Head of caudate nucleus (tissue), 42 donors: ENCODE results near the gene SMARCAL1.
"Not testable (repeated sequence)": the region's sequence is repeated elsewhere in the genome, so short reads cannot be mapped to it uniquely, and the experiment has no call there.

Source experiments
- DNase-seq, 42 donors: peaks; one replicate each; pipeline versions ENCODE4 v3.0.0 to v3.0.0-alpha.2; 2020 to 2021; ENCODE audit warnings: mixed read lengths in 7 of 42
- intact Hi-C: fragments of 100-400 bp; cut with DNase I; formaldehyde crosslinking; loops from one replicate; pipeline ENCODE4 v1.15.0; 2022

The SMARCAL1 gene

GRCh38 chr2:216508229-216508628 lies 95.9 kb downstream of the SMARCAL1 start:
- intact Hi-C loops: no loop called here
- no peak for DNase-seq

DNA sequence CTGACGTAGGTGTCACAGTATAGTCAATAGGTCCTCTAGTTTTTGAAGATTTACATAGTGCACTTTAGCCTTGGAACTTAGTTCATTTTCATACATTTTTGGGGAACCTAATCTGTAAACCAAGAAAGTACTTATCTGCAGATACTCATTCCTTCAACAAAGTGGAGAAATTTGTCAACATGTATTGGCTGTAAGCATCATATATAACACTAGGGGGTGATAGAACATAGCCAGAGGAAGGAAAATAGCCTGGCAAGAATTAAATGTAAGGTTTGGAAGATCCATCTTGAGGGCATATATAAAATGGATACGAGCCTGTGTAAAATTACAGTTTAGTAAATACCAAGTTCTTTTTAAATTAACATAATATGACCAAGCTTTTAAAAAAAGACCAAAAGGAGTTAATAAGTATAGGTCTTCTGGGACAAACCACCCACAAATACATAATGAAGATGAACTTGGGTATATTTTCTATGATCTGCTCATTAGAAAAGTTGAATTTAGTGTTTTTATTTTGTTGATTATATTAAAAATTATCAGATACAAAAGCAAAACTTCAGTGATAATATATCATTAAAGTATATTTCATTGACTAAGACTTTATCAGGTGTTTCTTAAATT lies 104.6 kb downstream of the SMARCAL1 start:
- intact Hi-C loops: no loop called here
- no peak for DNase-seq

DNA sequence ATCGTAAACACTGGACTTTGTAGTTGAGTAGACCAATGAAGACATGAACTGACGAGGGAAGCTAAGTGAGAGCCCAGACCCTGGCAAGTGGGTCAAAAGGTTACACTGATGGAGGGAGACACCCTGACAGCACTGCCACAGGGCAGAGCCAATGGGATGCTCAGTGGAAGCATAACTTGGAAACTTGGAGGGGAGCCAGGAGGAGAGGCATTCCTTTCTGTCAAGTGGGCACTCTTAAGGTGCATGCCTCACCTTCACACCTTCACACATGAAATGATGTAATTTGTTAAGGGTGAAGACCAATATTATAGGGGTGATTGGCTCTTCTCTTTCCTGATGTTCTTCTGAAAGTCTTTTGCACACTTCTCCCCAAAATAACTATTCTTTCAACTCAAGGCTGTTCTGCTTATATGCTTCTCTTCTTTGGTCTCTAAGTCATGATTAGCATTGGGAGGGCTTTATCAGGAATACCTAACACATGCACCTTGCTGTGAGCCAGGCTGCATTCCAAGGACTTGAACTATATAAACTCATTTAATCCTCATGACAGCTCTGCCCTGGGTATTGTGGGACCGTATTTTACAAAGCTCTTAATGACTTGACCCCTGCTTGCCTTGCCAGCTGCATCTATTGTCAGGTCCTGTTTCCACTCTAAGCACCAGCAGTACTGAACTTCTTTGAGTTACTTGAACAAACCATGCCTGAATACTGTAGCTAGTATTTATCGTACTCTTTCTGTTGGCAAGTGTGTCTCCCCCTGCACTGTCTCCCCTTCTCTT lies 105.4 kb downstream of the SMARCAL1 start:
- intact Hi-C loops: no loop called here
- DNase-seq: no peak

DNA sequence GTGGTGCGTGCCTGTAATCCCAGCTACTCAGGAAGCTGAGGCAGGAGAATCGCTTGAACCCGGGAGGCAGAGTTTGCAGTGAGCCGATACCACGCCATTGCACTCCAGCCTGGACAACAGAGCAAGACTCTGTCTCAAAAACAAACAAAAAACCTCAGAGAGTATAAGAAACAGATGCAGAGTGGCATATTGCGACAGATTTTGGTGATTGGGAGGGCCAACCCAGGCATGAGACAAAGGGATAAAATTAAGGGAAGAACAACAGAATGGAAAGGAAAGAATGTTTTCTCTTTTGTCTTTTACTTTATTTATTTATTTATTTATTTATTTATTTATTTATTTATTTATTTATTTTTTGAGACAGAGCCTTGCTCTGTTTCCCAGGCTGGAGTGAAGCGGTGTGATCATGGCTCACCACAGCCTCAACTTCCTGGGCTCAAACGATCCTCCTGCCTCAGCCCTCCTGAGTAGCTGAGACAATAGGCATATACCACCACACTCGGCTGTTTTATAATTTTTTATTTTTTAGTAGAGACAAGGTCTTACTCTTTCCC lies 106.4 kb downstream of the SMARCAL1 start:
- intact Hi-C loops: loop anchor here (1.0 kb wide), 1 partner anchor 148 kb away; no protein-coding TSS in a partner anchor
- DNase-seq: not testable (repeated sequence)

DNA sequence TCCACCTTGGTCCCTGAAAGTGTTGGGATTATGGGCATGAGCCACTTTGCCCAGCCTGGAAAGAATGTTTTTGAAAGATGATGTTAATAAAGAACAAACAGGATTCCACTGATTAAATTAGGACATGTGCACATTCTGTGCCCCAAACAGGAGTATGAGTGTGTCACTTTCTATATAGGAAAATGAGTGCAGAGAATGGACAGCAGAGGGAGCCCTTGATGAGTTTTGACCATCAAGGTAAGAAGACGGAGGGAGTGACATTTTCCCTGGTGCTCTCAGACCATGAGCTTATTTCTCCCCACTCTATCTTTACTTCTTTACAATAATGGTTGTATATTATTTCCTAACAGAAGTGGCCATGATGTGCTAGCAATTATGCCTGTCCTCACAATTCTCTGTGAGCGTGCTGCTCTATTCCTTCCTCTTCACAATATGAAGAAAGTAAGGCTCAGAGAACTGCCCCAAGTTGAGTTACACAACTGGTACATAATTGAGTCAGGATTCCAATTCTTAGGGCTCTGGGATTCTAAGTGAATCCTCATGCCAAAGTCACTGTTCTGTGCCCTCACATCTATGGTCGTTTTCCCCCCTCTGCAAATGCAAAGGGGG lies 107.0 kb downstream of the SMARCAL1 start:
- DNase-seq: peak in 34 of 42 donors; percentile 32 to 88 (median 67)

GRCh38 chr2:216520112-216520511 lies 107.8 kb downstream of the SMARCAL1 start:
- no peak for DNase-seq
- intact Hi-C loops: no loop called here

More for the DNA sequence above, 107.0 kb downstream of the SMARCAL1 start:
- intact Hi-C loops: loop anchor here (1.0 kb wide), 1 partner anchor 147 kb away; no protein-coding TSS in a partner anchor

- intact Hi-C loops: no loop called here
Measured at GRCh38 chr2:216522892-216523502, 110.7 kb downstream of the SMARCAL1 start.

DNA sequence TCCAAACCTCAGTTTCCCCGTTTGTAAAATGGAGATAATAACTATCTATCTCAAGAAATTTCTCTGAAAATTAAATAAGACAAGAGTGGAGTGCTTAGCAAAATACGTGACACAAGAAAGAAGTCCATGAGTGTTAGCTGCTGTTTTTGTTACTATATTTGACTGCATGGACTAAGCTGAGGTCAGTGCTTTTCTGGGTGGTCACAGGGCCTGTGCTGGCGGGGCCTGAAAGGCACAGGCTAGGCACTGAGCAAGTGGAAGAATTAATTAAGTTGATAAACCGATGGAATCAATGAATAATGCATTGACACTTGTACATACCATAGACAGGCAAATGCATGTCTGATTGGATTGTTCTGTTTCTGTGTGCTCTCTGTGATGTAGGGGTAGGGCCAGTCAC lies 113.7 kb downstream of the SMARCAL1 start:
- no peak for DNase-seq
- intact Hi-C loops: no loop called here

More at GRCh38 chr2:216522892-216523502, 110.7 kb downstream of the SMARCAL1 start:
- no peak for DNase-seq

DNA sequence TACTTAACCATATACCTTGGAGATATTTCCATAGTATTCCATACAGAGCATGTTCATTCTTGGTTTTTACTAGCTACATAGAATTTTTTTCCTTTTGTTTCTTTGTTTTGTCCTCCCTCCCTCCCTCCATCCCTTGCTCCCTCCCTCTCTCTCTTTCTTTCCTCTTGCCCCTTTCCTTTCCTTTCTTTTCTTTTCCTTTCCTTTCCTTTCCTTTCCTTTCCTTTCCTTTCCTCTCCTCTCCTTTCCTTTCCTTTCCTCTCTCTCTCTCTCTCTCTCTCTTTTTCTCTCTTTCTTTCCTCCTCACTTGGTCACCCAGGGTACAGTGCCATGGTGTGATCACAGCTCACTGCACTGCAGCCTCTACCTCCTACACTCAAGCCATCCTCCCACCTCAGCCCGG lies 114.7 kb downstream of the SMARCAL1 start:
- no peak for DNase-seq
- intact Hi-C loops: no loop called here

GRCh38 chr2:216527600-216527999 lies 115.3 kb downstream of the SMARCAL1 start:
- DNase-seq: no peak
- intact Hi-C loops: no loop called here

- intact Hi-C loops: no loop called here
- no peak for DNase-seq
Measured at GRCh38 chr2:216532562-216532961, 120.3 kb downstream of the SMARCAL1 start.
